Left ventricle myocardium inferior (tissue), 1 donor: ENCODE results near the gene ARPP21. TPM values are rescaled to one million over a fixed set of nuclear protein-coding genes. Genes with fewer than 3 reads are reported as not detected.

Experiments
- DNase-seq: peaks from one replicate; pipeline ENCODE4 v3.0.0-alpha.2; 2020
- H3K27ac ChIP-seq: fragments of 200-600 bp; replicated peaks from 2 replicates; pipeline ENCODE4 v1.8.0; 2021
- H3K27me3 ChIP-seq: fragments of 200-600 bp; 2 replicates; pipeline ENCODE4 v1.8.0; 2021; ENCODE audit warnings: low read depth
- H3K36me3 ChIP-seq: fragments of 200-600 bp; 2 replicates; pipeline ENCODE4 v1.8.0; 2021
- H3K4me1 ChIP-seq: fragments of 200-600 bp; 2 replicates; pipeline ENCODE4 v1.8.0; 2021
- H3K4me3 ChIP-seq: fragments of 200-600 bp; 2 replicates; pipeline ENCODE4 v1.8.0; 2021; ENCODE audit warnings: mild to moderate bottlenecking, moderate library complexity
- H3K9me3 ChIP-seq: fragments of 200-600 bp; replicated peaks from 2 replicates; pipeline ENCODE4 v1.8.0; 2021
- intact Hi-C: fragments of 100-400 bp; cut with micrococcal nuclease; formaldehyde crosslinking; loops from one replicate; pipeline ENCODE4 v1.11.0; 2022
- total RNA-seq: library from RNA; stranded (reverse); fragmentation: NEBNext Ultra II Directional; extraction: Animal tissue kit (Norgen Biotek cat#: 25700); gene quantifications from one replicate; pipeline ENCODE4 v1.2.1, GENCODE V29; 2021
- TF ChIP-seq, protein P1 (sequence below): fragments of 200-600 bp; IDR thresholded peaks from 2 replicates; pipeline ENCODE4 v1.8.0; 2021; ENCODE audit warnings: antibody characterized with exemption, mild to moderate bottlenecking, borderline replicate concordance
- donor health status: DM: no; HTN: yes; CAD: no; lungs with severe emphysema.

The ARPP21 gene
- total RNA-seq, 1 donor from 2014 or later = not detected

- H3K36me3 ChIP-seq = no peaks in the 10 kb centered on the region
These were observed 49.5 kb downstream of the ARPP21 start for GRCh38 chr3:35688826-35689225.

GRCh38 chr3:35690271-35690670 lies 50.9 kb downstream of the ARPP21 start:
- no peak for DNase-seq
- intact Hi-C loops = no loop called here
- TF ChIP-seq, protein P1, sequence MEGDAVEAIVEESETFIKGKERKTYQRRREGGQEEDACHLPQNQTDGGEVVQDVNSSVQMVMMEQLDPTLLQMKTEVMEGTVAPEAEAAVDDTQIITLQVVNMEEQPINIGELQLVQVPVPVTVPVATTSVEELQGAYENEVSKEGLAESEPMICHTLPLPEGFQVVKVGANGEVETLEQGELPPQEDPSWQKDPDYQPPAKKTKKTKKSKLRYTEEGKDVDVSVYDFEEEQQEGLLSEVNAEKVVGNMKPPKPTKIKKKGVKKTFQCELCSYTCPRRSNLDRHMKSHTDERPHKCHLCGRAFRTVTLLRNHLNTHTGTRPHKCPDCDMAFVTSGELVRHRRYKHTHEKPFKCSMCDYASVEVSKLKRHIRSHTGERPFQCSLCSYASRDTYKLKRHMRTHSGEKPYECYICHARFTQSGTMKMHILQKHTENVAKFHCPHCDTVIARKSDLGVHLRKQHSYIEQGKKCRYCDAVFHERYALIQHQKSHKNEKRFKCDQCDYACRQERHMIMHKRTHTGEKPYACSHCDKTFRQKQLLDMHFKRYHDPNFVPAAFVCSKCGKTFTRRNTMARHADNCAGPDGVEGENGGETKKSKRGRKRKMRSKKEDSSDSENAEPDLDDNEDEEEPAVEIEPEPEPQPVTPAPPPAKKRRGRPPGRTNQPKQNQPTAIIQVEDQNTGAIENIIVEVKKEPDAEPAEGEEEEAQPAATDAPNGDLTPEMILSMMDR = no peak

More at GRCh38 chr3:35688826-35689225, 49.5 kb downstream of the ARPP21 start:
- Histone ChIP-seq H3K9me3 (no peaks in the 10 kb centered on the region), H3K4me1 (no peaks in the 10 kb centered on the region), H3K27ac (no peak overlapping the region), H3K4me3 (no peak overlapping the region), H3K27me3 (peaks cover 9% of the 10 kb centered on the region)
- intact Hi-C loops = no loop called here
- TF ChIP-seq, protein P1 = no peak
- no peak for DNase-seq

GRCh38 chr3:35705904-35706303 lies 66.6 kb downstream of the ARPP21 start:
- Histone ChIP-seq H3K4me1 (no peaks in the 10 kb centered on the region), H3K4me3 (no peak overlapping the region), H3K36me3 (no peaks in the 10 kb centered on the region), H3K27ac (no peak overlapping the region), H3K9me3 (no peaks in the 10 kb centered on the region), H3K27me3 (no peaks in the 10 kb centered on the region)
- intact Hi-C loops = no loop called here
- TF ChIP-seq, protein P1 = no peak
- DNase-seq = no peak

More at GRCh38 chr3:35690271-35690670, 50.9 kb downstream of the ARPP21 start:
- H3K27ac ChIP-seq = no peak overlapping the region
- H3K36me3 ChIP-seq = no peaks in the 10 kb centered on the region
- H3K27me3 ChIP-seq = peaks cover 2% of the 10 kb centered on the region
- no peaks in the 10 kb centered on the region for H3K4me1 ChIP-seq
- no peaks in the 10 kb centered on the region for H3K9me3 ChIP-seq
- H3K4me3 ChIP-seq = no peak overlapping the region

DNA sequence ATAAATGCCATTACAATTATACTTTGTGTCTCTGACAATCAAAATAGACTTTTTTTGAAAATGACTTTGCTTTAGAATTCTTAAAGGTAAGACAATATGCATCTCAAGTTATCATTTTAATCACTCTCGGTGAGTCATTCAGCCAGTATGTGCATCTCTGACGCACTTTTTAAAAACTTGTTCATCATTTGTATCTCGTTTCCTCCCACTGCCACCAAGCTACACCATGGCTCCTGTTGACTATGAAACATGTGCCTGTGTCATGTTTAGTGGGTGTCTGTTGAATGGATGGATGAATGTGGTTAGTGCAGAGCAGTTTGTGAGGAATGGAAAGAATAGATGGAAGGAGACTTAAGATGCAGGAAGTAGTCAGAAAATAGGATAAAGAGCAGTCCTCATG lies 68.6 kb downstream of the ARPP21 start:
- no peaks in the 10 kb centered on the region for H3K36me3 ChIP-seq
- H3K4me3 ChIP-seq = no peak overlapping the region
- no peaks in the 10 kb centered on the region for H3K9me3 ChIP-seq
- intact Hi-C loops = no loop called here
- DNase-seq = no peak
- H3K4me1 ChIP-seq = no peaks in the 10 kb centered on the region
- H3K27ac ChIP-seq = no peak overlapping the region
- TF ChIP-seq, protein P1 = no peak
- no peaks in the 10 kb centered on the region for H3K27me3 ChIP-seq

DNA sequence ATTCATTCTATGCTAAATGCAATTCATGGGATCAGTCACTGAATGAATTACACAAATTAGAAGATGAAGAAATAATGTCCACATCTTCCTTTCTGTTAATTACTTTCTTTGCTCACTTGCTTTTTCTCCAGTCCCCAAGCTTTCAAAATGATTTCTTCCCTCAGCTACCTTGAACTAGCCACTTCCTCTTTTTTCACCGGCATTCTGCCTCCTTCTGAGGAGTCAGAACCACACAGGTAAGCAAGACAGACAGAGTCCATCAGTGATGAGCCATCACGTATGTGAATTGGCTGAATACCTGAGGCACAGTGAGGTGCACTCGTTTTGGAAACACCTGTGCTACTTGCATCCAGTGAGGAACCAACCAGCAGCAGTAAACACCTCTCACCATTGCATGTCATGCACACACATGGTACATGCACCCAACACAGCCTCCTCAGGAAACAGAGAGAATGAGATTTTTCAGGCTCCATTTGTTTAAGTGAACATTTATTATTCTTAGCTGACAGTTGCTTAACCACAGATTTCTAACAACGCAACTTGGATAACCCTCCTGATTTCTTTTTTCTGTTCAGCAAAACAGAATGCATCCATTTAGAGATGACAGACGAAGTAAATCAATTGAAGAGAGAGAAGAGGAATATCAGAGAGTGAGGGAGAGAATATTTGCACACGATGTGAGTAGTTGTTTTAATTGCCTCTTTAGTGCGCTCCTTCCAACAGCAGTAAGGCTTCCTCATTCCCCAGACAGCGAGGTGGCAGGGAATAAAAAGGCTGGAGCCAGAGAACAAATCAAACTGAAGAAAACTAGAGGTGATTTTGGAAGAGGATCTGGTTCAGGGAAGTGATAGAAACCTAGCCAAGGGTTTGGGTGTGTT lies 69.3 kb downstream of the ARPP21 start:
- no peak overlapping the region for H3K4me3 ChIP-seq
- no peak overlapping the region for H3K27ac ChIP-seq
- H3K36me3 ChIP-seq = no peaks in the 10 kb centered on the region
- H3K9me3 ChIP-seq = no peaks in the 10 kb centered on the region
- no peaks in the 10 kb centered on the region for H3K27me3 ChIP-seq
- H3K4me1 ChIP-seq = no peaks in the 10 kb centered on the region
- no peak for DNase-seq
- TF ChIP-seq, protein P1 = no peak
- intact Hi-C loops = no loop called here
